NCI-H1092 treated with DMSO at 0.1 percent for 48 hours (cell line): Measurements from ENCODE around the gene PBOV1.

Experiments
- DNase-seq: peaks from one replicate; lab custom pipeline; 2025; lab: John Stamatoyannopoulos, UW

Gene PBOV1

GRCh38 chr6:138204792-138205384, 13.4 kb downstream of the PBOV1 start:
- no peak for DNase-seq

- no peak for DNase-seq
Observed at GRCh38 chr6:138204303-138204702, 14.0 kb downstream of the PBOV1 start.

GRCh38 chr6:138203315-138203714, 15.0 kb downstream of the PBOV1 start:
- DNase-seq: no peak

GRCh38 chr6:138201836-138202235, 16.5 kb downstream of the PBOV1 start:
- no peak for DNase-seq

GRCh38 chr6:138198430-138199091, 19.7 kb downstream of the PBOV1 start:
- DNase-seq: no peak

- DNase-seq: no peak
Observed at GRCh38 chr6:138197570-138197969, 20.7 kb downstream of the PBOV1 start.

GRCh38 chr6:138196122-138196738, 22.1 kb downstream of the PBOV1 start:
- no peak for DNase-seq

- no peak for DNase-seq
Observed at GRCh38 chr6:138194287-138194686, 24.0 kb downstream of the PBOV1 start.

- peak; percentile 59 for DNase-seq
Observed at GRCh38 chr6:138188278-138188941, 29.9 kb downstream of the PBOV1 start.

GRCh38 chr6:138187156-138187555, 31.1 kb downstream of the PBOV1 start:
- DNase-seq: no peak

- no peak for DNase-seq
Observed at GRCh38 chr6:138184230-138184629, 34.1 kb downstream of the PBOV1 start.

- DNase-seq: no peak
Observed at GRCh38 chr6:138183790-138184134, 34.5 kb downstream of the PBOV1 start.

GRCh38 chr6:138182939-138183789, 35.1 kb downstream of the PBOV1 start:
- DNase-seq: peak; percentile 80

GRCh38 chr6:138176652-138177232, 41.5 kb downstream of the PBOV1 start:
- DNase-seq: no peak

GRCh38 chr6:138175596-138175995, 42.7 kb downstream of the PBOV1 start:
- DNase-seq: no peak
